Measurements from ENCODE around the gene KL.

KL gene

DNA sequence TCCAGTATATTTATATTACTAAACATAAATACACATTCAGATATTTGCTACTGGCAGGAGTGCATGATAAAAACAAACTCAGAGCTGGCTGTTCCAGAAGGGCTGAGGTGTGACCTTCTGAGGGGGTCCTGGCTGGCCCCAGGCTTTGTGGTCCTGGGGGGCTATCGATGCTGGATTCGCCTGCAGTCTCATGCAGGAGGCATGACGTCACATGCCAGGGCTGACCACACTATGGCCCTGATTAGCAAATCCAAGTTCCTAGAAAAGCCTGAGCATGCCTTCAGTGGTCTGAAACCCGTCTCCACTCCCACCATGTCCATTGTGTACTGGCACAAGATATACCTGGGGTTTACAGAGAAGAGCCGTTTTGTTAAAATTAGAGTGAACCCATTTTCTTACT is 97.9 kb downstream of the KL start:
- DNase-seq = no peak

GRCh38 chr13:33115274-33115673 is 99.1 kb downstream of the KL start:
- DNase-seq = no peak

Measured in CD4-positive, alpha-beta T cell treated with Interleukin-21 for 1 hour (primary cell).